ENCODE data around the gene AKR7A2.
"Not testable (repeated sequence)": the region's sequence is repeated elsewhere in the genome, so short reads cannot be mapped to it uniquely, and the experiment has no call there.

The AKR7A2 gene

DNA sequence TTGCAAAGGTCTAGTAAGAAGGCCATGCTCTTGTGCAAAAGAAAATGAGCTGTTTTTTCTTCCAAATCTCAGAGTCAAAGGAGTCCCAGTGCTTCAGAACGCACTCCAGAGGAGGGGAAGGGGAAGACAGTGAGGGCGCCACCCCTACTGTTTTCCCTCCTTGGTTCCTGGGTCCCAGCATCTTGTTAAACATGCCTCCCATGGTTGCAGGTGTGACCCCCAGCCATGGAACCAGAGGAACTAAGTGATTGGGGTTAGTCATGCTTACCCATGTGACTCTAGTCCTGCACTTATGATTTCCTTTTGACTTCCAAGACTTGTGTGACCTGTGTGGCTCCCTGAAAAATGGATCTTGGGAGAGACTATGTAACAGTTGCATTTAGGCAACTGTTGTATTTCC is 17.3 kb downstream of the AKR7A2 start:
- no peak for DNase-seq

DNA sequence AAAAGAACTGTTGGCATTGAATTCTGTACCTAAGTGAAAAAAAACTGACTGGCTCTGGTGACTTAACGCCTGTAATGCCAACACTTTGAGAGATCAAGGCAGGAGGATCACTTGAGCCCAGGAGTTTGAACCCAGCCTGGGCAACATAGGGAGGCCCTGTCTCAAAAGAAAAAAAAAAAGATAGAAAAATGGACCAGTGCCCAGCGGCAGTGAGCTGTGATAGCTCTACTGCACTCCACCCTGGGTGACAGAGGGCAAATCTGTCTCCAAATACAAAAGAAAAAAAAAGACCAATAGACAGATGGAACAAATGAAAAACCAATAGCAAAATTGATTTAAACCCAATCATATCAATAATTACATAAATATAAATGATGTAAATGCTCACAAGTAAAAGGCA is 22.7 kb downstream of the AKR7A2 start:
- DNase-seq, result no peak

DNA sequence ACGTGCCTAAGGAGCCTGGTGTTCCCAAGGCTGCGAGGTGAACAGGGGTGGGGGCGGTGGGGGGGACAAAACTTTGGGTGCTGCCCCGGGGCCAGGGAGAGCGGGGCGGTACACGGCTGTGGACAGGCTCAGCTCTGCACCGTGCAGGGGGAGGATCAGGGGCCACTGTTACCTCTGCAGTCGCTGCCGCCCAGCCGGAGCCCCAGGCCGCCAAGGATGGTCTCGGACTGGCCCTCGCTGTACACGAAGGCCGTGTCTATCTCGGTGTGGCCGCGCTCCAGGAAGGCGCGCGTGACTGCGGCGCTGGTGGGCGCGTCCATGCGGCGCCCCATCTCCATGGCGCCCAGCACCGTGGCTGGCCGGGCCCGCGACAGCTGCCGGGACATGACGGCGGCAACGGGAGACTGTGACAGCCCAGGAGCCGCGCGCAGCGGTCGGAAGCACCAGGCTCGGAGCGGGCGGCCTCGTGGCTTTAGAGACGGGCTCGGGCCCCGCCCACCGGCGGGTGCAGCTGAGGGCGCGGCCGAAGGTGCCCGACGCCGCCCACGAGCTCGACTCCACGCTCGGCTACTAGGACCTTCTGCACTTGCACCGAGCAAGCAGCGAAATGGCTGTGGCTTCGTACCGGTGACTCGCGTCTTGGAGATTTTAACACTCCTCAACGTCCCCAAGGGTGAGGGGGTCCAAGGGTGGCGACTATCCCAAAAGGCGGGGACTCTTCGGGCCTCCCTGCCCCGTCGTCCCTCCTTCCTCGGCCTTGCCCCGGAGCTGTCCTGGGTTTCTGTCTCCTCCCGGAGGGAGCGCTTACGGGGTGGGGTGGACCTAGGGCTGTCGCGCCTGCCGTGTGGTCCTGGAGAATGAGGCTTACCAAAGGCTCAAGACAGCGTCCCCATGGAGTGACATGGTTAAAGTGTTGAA is 23.4 kb downstream of the AKR7A2 start, which contains the start of gene AKR7A3:
Gene AKR7A3 (minus strand): TSS at position 447 of the 918 bp plus-strand sequence. CDS start 61 bp downstream, at position 386.
- DNase-seq, result peak; percentile 79

DNA sequence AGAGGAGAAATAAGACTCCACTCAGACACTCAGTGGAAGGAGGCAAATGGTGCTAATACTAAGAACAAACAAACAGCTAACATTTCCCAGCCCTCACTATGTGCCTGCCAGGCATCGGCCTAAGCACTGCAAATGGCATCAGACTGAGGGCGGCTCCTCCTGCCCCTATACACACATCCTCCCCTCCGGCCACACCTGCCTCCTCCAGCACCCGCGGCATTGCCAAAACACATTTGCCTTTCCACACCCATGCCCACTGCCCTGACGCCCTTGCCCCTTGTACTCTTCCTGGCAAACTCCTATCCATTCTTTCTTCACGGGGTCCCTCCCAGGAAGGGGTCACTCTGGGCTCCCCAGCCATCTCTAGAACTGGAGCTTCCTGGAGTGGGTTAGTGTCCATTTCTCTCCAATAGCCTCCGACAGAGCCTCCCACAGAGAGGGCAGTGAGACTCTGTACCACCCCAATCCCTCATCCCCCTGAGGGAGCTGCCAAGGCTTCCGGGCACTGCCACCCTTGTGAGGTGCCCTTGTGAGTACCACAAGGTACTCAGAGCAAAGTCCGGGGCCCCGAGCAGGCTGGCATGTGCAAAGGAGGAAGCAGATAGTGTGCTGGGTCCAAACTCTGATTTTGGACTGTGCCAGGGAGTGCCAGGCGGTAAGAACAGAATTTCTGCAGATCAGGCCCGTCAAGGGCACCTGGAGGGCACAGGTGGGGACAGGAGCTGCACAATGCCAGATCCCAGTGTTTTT is 24.3 kb downstream of the AKR7A2 start:
- DNase-seq, result no peak

DNA sequence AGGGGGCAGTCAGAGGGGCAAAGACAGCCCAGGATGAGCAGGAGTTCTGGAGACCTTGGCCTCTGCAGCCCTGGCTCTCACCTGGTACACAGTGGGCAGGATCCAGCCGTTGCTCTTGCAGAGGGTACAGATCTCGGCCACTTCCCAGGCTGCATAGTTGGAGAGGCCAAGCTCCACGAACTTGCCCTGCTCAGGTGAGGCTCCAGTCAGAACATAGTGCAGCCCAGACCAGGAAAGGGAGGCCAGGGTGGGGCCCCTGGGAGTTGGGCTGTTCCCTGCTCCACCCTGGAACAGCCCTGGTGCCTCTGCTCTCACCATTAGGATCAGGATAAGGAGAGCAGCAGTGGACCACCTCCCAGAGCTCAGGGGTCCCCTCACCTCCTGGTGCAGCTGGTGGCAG is 26.1 kb downstream of the AKR7A2 start:
- not testable (repeated sequence) for DNase-seq

DNA sequence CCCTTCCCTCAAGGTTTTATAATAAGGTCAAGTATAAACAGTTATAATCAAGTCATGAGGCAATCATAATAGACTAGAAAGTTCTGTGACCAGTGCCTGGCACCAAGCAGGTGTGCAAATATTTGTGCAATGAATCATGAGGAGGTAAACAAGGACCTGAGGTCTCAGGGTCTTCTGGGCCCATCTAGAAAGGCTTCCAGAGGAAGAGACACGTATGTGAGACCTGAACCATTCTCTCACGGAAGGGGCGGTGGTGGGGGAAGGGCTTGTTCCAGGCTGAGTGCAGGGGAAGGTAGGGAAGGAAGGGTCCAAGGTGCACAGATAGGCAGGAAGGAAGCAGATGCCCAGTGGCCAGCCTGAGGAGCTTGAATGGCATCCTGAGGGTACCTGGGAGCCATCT is 26.6 kb downstream of the AKR7A2 start:
- not testable (repeated sequence) for DNase-seq

DNA sequence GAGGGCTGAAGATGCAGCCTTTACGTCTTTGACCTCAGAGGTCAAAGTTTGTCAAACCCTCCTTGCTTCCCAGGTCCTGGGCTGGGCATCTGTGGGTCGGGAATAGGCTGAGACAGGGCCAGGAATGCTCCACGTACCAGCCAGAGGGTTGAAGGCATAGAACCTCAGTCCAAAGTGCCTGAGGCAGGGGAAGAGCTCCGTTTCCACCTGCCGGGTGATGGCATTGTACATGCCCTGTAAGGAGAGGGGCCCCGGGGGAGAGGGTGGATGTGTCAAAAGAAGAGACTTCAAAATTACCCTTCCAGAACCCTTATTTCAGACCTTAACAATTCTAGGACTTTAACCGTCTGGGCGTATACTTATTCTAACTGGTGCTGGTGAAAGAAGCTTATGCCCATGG is 27.1 kb downstream of the AKR7A2 start:
- no peak for DNase-seq

DNA sequence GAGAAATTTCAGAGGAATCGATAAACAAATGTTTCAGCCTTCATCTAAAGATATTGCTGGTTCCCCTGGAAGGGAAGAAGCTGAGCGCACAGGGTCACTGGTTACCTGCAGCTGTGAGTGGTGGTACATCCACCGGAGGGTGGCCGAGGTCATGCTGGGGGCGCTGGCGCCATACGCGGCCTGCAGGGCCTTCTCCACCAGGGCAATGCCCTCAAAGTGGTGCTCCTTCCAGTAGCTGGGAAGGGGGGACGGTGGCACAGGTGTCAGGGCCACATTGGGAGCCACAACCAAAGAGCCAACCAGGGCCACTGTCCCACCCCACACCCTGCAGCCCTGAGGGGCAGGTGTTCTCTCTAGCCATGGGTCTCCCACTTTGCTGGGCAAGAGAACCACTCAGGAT is 28.1 kb downstream of the AKR7A2 start:
- no peak for DNase-seq

DNA sequence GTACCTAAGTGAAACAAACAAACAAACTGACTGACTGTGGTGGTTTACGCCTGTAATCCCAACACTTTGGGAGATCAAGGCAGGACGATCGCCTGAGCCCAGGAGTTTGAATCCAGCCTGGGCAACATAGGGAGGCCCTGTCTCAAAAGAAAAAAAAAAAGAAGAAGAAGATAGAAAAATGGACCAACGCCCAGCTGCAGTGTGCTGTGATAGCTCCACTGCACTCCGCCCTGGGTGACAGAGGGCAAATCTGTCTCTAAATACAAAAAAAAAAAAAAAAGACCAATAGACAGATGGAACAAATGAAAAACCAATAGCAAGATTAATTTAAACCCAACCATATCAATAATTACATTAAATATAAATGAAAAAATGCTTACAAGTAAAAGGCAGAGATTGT is 37.3 kb downstream of the AKR7A2 start:
- DNase-seq, result no peak

DNA sequence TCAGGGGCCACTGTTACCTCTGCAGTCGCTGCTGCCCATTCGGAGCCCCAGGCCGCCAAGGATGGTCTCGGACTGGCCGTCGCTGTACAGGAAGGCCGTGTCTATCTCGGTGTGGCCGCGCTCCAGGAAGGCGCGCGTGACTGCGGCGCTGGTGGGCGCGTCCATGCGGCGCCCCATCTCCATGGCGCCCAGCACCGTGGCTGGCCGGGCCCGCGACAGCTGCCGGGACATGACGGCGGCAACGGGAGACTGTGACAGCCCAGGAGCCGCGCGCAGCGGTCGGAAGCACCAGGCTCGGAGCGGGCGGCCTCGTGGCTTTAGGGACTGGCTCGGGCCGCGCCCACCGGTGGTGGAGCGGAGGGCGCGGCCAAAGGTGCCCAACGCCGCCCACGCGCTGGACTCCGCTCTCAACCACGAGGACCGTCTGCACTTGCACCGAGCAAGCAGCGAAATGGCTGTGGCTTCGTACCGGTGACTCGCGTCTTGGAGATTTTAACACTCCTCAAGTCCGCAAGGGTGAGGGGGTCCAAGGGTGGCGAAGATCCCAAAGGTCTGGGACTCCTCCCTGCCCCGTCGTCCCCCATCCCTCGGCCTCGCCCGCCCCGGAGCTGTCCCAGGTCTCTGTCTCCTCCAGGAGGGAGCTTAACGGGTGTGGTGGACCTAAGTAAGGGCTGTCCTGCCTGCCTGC is 38.0 kb downstream of the AKR7A2 start:
- not testable (repeated sequence) for DNase-seq

DNA sequence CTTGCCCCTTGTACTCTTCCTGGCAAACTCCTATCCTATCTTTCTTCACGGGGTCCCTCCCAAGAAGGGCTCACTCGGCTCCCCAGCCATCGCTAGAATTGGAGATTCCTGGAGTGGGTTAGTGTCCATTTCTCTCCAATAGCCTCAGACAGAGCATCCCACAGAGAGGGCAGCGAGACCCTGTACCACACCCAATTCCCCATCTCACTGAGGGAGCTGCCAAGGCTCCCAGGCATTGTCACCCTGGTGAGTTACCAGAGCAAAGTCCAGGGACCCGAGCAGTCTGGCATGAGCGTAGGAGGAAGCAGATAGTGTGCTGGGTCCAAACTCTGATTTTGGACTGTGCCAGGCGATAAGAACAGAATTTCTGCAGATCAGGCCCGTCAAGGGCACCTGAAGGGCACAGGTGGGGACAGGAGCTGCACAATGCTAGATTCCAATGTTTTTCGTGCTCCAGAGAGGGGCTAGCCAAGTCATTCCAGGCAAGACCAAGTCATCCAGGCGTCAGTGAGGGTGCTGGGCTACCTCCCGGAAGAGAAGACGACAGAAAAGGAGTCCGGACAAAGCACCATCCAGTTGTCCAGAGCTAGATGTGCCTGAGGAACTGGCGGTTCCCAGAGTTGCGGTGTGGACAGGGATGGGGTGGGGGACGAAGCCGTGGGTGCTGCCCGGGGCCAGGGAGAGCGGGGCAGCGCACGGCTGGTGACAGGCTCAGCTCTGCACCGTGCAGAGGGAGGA is 38.7 kb downstream of the AKR7A2 start:
- DNase-seq, result no peak

DNA sequence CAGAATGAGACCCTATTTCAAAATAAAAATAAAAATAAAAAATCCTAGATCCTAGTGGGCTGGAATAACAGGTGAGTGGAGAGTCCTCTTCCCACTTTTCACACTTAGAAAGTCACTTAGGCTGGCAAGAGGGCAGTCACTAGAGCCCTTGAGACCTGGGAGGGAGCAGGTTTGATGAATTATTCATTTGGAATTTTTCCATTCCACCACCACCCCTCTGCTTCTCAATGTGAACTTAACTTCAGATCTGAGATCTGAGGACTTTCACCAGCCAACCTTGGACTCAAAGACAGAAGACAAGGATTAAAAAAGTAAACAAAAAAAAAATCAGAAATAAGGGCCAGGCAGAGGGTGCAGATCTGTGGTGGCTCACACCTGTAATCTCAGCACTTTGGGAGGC is 39.9 kb downstream of the AKR7A2 start:
- no peak for DNase-seq

DNA sequence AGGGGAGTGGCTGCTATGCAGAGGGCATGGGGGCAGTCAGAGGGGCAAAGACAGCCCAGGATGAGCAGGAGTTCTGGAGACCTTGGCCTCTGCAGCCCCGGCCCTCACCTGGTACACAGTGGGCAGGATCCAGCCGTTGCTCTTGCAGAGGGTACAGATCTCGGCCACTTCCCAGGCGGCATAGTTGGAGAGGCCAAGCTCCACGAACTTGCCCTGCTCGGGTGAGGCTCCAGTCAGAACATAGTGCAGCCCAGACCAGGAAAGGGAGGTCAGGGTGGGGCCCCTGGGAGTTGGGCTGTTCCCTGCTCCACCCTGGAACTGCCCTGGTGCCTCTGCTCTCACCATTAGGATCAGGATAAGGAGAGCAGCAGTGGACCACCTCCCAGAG is 41.6 kb downstream of the AKR7A2 start:
- DNase-seq, result not testable (repeated sequence)

DNA sequence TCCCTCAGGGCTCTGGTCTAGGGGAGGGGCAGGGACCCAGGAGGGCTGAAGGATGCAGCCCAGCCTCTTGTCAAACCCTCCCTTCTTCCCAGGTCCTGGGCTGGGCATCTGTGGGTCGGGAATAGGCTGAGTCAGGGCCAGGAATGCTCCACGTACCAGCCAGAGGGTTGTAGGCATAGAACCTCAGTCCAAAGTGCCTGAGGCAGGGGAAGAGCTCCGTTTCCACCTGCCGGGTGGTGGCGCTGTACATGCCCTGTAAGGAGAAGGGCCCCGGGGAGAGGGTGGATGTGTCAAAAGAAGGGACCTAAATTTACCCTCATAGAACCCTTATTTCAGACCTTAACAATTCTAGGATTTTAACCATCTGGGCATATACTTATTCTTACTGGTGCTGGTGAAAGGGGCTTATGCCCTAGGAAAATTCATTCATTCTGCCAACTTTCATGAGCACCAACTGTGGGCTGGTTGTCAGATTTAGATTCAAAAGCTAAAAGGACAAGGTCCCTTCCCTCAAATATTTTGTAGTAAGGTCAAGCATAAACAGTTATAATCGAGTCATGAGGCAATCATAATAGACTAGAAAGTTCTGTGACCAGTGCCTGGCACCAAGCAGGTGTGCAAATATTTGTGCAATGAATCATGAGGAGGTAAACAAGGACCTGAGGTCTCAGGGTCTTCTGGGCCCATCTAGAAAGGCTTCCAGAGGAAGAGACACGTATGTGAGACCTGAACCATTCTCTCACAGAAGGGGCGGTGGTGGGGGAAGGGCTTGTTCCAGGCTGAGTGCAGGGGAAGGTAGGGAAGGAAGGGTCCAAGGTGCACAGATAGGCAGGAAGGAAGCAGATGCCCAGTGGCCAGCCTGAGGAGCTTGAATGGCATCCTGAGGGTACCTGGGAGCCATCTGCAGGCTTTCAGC is 42.3 kb downstream of the AKR7A2 start:
- not testable (repeated sequence) for DNase-seq

DNA sequence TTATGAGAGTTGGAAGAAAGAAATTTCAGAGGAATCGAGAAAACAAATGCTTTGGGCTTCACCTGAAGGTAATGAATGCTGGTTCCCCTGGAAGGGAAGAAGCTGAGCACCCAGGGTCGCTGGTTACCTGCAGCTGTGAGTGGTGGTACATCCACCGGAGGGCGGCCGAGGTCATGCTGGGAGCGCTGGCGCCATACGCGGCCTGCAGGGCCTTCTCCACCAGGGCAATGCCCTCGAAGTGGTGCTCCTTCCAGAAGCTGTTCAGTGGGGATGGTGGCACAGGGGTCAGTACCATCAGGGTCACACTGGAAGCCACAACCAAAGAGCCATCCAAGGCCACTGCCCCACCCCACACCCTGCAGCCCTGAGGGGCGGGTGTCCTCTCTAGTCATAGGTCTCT is 43.5 kb downstream of the AKR7A2 start:
- no peak for DNase-seq

DNA sequence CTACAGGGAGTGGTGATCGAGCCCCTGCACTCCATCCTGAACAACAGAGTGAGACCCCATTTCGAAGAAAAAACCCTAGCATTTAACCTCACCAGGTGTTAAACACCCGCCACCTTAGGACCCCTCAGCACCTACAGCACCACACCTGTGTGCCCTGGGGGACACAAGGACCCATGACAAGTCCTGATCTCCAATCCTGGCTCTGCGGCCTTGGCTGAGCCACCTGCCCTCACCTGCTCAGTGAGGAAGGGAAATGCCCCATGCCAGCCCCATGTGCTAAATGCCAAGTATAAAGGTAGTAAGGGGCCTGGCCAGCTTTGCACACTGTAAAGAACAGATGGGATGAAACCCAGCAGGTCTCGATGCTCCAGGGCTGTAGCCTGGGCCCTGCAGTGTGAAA is 49.2 kb downstream of the AKR7A2 start:
- no peak for DNase-seq

DNA sequence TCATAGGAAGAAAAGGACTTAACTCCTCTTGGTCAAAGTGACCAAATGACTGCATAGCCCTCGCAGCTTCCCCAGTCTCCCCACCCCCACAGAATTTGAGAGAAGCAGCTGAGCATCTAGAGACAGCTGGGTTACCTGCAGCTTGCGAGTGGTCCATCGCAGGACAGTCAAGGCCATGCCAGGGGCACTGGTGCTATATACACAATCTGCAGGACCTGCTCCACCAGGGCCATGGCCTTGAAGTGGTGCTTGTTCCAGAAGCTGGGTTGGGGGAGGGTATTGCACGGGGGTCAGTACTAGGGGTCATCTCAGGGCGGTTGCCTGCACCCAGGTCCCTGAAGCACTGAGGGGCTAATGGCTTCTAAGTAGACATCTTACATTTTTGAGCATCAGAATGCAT is 49.9 kb downstream of the AKR7A2 start:
- peak; percentile 64 for DNase-seq

DNA sequence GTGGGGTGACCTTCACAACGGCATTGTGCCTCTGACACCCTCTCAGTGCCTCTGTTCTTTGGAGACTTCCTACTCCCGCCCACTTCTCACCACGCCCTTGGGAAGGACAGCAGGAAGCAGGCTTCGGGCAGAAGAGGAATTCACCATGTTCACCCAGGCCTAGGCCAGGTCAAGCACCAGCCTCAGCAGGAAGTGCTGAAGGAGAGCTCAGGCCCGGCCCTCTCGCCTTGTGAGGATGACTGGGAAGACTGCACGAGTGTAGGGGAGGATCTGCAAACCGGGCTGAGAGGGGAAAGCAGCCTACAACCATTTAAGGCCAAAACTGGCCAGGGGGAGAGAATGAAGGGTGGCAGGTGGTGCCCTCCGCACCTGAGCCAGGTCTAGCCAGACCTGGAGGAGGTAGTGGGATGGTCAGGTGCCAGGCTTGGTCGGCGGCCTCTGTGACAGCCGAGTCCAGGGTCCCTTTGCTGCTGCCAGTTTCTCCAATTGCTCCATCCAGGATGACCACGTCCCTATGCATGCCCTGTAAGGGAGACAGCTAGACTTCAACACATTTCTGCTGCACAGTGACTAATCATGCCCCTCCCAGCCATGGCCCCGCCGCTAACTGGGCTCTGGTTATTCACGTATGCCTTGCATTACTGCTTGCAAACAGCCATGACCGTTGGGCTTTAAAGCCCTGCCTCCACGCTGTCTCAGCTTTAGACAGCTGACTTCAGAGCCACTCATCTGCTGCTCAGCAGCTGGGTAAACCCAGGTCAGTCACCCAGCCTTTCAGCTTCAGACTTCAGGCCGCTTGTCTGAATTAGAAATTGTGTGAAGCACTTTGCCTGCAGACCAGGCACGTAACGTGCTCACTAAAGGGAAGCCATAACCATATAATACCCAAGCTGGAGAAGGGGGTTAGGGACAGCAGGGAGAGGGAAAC is 51.5 kb downstream of the AKR7A2 start:
- no peak for DNase-seq

DNA sequence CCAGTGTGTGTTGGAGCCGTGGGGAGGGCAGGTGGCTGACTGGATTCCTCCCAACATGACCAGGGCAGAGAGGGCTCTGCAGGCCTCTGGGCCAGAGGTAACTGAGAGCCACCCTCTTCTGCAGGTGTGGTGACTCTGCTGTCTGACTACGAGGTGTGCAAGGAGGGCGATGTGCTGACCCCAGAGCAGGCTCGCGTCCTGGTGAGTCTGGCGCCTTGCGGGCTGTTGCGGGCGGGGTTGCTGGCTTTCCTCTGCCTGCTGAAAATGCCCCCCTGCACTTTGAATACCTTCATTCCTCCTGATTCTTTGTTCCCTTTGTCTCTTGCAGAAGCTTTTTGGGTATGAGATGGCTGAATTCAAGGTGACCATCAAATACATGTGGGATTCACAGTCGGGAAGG is 53.6 kb downstream of the AKR7A2 start:
- DNase-seq, result no peak

DNA sequence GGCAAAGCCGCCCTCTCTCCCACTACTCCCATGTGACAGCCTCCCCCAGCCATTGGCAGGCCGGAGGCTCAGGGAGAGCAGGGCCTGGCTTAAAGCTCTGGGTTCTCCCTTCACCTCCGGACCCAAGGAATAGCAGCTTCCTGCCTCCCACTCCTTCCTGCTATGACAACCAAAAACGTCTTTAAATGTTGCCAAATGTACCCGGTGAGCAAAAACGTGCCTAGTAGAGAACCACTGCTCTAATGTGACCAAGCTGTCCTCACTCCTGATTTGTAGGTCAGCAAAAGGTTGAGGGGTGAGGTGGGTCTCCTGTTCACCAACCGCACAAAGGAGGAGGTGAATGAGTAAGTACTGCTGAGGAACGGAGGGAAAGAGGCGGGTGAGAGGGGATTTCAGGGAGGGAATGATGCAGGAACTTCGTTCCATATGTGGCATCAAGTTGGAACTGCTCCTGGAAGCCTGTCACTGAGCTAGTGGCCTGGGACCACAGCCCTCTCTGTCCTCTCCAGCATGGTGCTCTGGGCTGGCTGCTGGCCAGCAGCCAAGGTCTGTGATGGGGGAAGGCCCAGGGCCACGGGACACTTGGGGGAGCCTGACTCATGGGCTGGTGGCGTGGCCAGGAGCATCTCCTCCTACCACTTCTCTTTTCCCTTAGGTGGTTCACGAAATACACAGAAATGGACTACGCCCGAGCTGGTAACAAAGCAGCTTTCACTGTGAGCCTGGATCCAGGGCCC is 54.6 kb downstream of the AKR7A2 start:
- DNase-seq, result no peak

Data from activated CD8-positive, alpha-beta memory T cell treated with anti-CD3 and anti-CD28 coated beads for 24 hours (primary cell).